ENCODE measurements around the gene MKRN2.

The MKRN2 gene

GRCh38 chr3:12556314-12556689 lies 585 bp upstream of the MKRN2 start:
- no peak for DNase-seq (ENCODE audit: low read depth)

- DNase-seq (ENCODE audit: low read depth), result no peak
Observed at GRCh38 chr3:12557473-12558100, 700 bp downstream of the MKRN2 start.

GRCh38 chr3:12558706-12559105 lies 1.8 kb downstream of the MKRN2 start:
- DNase-seq (ENCODE audit: low read depth), result no peak

GRCh38 chr3:12559520-12559919 lies 2.6 kb downstream of the MKRN2 start:
- DNase-seq (ENCODE audit: low read depth), result no peak

- DNase-seq (ENCODE audit: low read depth), result no peak
Observed at GRCh38 chr3:12560505-12561190, 3.8 kb downstream of the MKRN2 start.

GRCh38 chr3:12561397-12561796 lies 4.5 kb downstream of the MKRN2 start:
- DNase-seq (ENCODE audit: low read depth), result no peak

GRCh38 chr3:12562451-12562850 lies 5.6 kb downstream of the MKRN2 start:
- DNase-seq (ENCODE audit: low read depth), result no peak

GRCh38 chr3:12566976-12567375 lies 10.1 kb downstream of the MKRN2 start:
- no peak for DNase-seq (ENCODE audit: low read depth)

- DNase-seq (ENCODE audit: low read depth), result no peak
Observed at GRCh38 chr3:12568747-12569146, 11.9 kb downstream of the MKRN2 start.

GRCh38 chr3:12569836-12570235 lies 12.9 kb downstream of the MKRN2 start:
- DNase-seq (ENCODE audit: low read depth), result no peak

- DNase-seq (ENCODE audit: low read depth), result no peak
Observed at GRCh38 chr3:12571986-12572385, 15.1 kb downstream of the MKRN2 start.

GRCh38 chr3:12574131-12574530 lies 17.2 kb downstream of the MKRN2 start:
- no peak for DNase-seq (ENCODE audit: low read depth)

GRCh38 chr3:12574661-12575060 lies 17.8 kb downstream of the MKRN2 start:
- no peak for DNase-seq (ENCODE audit: low read depth)

GRCh38 chr3:12577379-12577778 lies 20.5 kb downstream of the MKRN2 start:
- DNase-seq (ENCODE audit: low read depth), result no peak

GRCh38 chr3:12578742-12579141 lies 21.9 kb downstream of the MKRN2 start:
- no peak for DNase-seq (ENCODE audit: low read depth)

- no peak for DNase-seq (ENCODE audit: low read depth)
Observed at GRCh38 chr3:12579456-12579855, 22.6 kb downstream of the MKRN2 start.

- DNase-seq (ENCODE audit: low read depth), result no peak
Observed at GRCh38 chr3:12579905-12580304, 23.0 kb downstream of the MKRN2 start.

- DNase-seq (ENCODE audit: low read depth), result no peak
Observed at GRCh38 chr3:12582730-12583129, 25.8 kb downstream of the MKRN2 start.

- no peak for DNase-seq (ENCODE audit: low read depth)
Observed at GRCh38 chr3:12583280-12583679, 26.4 kb downstream of the MKRN2 start.

GRCh38 chr3:12584083-12584482 lies 27.2 kb downstream of the MKRN2 start:
- no peak for DNase-seq (ENCODE audit: low read depth)

GRCh38 chr3:12585181-12585580 lies 28.3 kb downstream of the MKRN2 start:
- no peak for DNase-seq (ENCODE audit: low read depth)

- no peak for DNase-seq (ENCODE audit: low read depth)
Observed at GRCh38 chr3:12585970-12586369, 29.1 kb downstream of the MKRN2 start.

- DNase-seq (ENCODE audit: low read depth), result no peak
Observed at GRCh38 chr3:12586403-12586802, 29.5 kb downstream of the MKRN2 start.
